Right lobe of liver (tissue), 4 donors: ENCODE results near the gene FDX1.

Experiments used
- CTCF ChIP-seq, 4 donors: fragments of 200-600 bp in 3 of 4; fragments of 450-650 bp in 1 of 4; IDR thresholded peaks; one replicate each; pipeline versions ENCODE4 v1.5.1 to v1.8.0; 2016 to 2022; ENCODE audit warnings: antibody characterized with exemption in 4 of 4, mild to moderate bottlenecking in 2 of 4
- POLR2A ChIP-seq: fragments of 450-650 bp; IDR thresholded peaks from one replicate; pipeline ENCODE4 v1.6.1; 2017; ENCODE audit warnings: antibody characterized with exemption, mild to moderate bottlenecking
- donor health status: DM: no; HTN: no; CAD: no.
- donor health status: DM: no; HTN: no; CAD: no.
- donor health status: DM: no; HTN: yes; CAD: no.

- TF ChIP-seq CTCF (IDR thresholded peaks at IDR 0.05) = no peak
- no peak for TF ChIP-seq POLR2A
These were observed 82.3 kb downstream of the FDX1 start for GRCh38 chr11:110512026-110512425.
